Measurements from ENCODE around the gene NOTCH2NLA.

The NOTCH2NLA gene

GRCh38 chr1:146144465-146144864, 84.4 kb downstream of the NOTCH2NLA start, which contains the start of gene NBPF10:
Gene NBPF10 (minus strand): TSS chr1:146144804. CDS start chr1:146144769, 35 bp downstream.
- peak in 1 of 2 donors; percentile 4 for DNase-seq
